NK-92 (cell line): ENCODE results near the gene TSPAN32.
"Not testable (repeated sequence)": the region's sequence is repeated elsewhere in the genome, so short reads cannot be mapped to it uniquely, and the experiment has no call there.

Source experiments
- DNase-seq: peaks from one replicate; lab custom pipeline; 2025; ENCODE audit not compliant: unreplicated experiment; lab: John Stamatoyannopoulos, UW

TSPAN32 gene

DNA sequence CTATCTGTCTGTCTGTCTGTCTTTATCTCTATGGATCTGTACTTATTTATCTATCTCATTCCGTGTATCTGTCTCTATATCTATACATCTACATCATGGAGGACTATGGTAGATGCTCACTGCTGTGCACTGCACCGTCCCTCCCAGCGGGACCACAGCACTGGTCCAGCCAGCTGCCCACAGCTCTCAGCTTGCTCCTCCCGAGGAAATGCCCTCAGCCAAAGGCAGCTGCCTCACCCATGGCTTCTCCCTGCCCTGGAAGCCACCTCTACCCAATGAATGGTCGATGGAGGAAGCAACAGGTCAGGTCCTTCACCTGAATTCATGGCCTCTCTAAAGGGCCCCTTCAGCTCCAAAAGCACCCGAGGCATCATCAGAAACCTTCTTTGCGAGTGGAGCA, 60.6 kb downstream of the TSPAN32 start:
- DNase-seq, result no peak

DNA sequence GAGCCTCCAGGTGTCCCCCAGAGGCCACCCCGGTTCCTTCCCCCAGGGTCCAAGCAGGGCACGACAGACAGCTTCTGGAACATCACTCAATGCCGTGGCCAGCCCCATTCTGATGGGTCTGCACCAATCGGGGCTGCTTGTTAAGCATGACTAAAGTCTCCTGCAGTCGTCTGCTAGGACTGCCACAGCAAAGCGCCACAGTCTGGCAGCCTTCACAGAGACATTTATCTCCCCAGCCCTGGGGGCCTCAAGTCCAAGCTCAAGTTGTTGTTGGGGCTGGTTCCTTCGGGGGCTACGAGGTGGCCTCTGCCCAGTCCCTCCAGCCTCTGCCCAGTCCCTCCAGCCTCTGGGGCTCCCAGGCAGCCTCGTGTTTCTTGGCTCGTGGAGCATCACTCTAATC, 61.3 kb downstream of the TSPAN32 start:
- no peak for DNase-seq

DNA sequence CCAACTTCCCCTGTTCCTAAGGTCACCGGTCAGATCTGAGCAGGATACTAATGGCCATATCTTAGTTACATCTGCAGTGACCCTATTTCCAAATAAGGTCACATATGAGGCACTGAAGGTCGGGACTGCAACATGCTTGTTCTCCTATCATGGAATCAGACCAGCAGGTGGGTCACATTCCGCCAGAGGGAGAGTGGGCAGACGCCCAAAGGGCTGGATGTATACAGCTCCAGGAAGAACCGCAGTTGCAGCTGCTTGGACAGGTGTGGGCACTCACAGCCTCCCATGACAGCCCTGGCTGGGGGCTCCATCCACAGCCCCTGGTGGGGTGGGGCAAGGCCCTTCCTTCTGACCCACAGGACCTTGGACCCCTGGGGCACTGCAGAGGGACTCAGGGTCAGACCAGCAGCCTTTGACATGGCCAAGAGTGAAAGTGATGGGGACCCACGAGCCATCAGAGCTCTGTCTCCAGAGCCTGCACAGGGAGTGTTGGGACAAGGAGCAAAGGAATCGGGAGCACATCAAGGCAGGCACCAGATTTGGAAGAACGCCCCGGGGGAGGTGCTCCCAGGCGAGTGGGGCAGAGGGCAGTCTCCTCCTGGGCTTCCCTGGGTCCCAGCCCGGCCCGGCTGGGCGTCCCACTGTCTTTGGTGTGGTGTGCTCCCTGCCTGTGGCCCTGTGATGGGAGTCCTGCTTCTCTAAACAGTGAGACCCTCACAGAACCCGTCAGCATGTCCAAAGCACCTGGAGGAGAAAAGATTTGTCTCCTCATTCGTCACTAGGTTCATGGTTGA, 62.0 kb downstream of the TSPAN32 start:
- no peak for DNase-seq

DNA sequence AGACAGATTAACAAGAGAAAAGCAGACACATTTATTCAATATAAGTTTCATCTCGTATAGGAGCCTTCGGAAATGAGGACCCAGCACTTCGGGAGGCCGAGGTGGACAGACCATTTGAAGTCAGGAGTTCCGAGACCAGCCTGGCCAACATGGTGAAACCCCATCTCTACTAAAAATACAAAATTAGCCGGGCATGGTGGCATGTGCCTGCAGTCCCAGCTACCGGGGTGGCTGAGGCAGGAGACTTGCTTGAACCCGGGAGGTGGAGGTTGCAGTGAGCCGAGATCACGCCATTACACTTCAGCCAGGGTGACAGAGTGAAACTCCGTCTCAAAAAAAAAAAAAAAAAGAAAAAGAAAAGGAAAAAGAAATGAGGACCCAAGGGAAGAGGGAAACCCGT, 62.6 kb downstream of the TSPAN32 start:
- not testable (repeated sequence) for DNase-seq

DNA sequence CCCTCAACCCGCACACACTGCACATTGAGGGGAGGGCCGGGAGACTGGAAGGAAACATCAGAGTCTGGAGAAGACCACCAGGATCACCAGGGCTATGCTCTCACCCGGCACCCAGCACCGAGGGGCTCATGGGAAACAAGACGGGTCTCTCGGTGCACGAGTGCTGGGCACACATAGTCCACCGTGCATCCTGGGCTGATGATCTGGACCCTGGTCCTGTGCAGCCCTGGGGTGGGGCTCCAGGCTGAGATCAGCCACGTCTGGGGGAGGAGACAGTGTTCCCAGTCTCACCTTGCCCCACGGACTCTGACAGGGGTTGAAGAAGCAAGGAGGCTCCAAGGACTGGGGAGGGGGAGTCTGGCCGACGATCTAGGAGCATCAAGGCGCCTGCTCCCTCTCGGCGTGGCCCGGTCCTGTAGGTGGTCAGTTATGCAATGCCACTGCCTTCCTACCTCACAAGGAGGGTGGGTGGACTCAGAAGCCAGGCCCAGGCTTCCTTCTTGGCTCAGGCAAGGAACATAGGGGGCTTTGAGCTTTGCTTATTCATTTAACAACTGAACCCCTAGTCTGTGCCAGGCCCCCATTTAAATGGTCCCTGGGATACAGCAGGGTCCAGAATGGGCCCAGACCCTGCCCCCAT, 63.9 kb downstream of the TSPAN32 start:
- no peak for DNase-seq

DNA sequence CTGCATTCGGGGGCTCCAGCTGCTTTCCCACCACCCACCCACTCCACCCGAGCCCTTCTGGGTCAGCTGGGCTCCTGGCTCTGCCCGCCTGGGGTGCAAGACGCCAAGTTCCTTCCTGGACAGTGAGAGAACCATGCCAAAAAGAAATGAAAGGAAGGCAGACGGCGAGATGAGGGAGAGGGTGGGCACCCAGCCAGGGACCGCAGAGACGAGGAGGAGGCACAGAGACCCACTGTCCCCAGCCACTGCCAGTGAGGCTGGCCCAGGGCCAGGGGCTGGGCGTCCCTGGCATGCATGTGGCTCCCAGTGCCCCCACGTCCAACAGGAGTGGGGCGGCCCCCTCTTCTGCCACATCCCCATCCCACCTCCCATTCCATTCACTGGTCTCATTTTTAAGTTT, 64.5 kb downstream of the TSPAN32 start:
- DNase-seq, result no peak

DNA sequence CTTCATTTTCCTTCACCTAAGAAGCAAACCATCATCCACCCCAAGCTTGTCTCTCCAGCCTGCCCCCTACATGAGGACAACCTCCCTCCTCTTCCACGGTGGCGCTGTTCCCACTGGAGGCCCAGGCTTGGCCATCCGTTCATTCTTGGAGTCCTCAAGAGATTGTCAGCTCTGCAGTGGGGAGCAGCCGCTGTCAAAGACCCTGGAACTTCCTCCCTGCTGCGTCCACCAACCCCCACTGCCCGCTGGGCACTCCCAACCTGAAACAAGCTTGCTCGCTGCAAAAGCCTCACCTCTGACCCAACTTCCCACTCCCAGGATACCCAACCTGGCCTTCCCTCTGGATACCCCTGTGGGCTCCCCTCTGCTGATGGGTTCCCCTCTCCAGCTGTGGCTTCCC, 64.9 kb downstream of the TSPAN32 start:
- no peak for DNase-seq

DNA sequence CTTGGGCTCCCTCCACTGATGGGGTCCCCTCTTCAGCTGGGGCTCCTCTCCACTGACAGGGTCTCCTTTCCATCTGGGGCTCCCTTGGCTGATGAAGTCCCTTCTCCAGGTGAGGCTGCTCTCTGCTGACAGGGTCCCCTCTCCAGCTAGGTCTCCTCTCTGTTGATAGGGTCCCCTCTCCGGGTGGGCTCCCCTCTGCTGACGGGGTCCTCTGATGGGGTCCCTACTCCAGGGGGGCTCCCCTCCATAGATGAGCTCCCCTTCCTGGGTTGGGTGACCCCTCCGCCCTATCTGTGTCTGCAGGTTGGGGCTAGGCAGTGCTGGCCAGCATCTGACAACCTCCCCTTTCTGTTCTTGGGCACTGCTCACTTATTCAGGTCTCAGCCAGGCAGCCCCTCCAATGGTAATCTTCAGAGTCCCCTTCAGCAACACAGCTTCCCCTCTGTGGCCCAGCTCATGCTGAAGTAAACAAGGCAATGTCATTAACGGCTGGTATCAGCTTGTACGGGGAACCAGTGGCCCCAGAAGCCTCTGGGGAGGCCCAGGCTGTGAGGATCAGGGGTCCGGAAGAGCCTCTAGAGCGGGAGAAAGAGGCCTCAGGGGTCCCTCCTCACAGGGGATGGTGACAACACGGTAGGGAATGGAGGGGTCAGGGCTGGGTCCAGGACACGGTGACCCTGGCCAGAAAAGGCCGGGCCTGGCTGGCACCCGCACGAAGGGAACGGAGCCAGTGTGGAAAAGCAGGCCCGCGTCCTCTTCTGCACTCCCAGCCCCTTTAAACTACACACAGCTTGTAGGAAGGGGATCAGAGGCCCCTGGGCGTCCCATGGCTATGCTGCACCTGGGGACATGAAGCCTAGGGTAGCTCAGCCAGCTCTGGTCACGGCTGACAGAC, 65.7 kb downstream of the TSPAN32 start:
- no peak for DNase-seq
